ENCODE measurements around the gene BRD7.

DNA sequence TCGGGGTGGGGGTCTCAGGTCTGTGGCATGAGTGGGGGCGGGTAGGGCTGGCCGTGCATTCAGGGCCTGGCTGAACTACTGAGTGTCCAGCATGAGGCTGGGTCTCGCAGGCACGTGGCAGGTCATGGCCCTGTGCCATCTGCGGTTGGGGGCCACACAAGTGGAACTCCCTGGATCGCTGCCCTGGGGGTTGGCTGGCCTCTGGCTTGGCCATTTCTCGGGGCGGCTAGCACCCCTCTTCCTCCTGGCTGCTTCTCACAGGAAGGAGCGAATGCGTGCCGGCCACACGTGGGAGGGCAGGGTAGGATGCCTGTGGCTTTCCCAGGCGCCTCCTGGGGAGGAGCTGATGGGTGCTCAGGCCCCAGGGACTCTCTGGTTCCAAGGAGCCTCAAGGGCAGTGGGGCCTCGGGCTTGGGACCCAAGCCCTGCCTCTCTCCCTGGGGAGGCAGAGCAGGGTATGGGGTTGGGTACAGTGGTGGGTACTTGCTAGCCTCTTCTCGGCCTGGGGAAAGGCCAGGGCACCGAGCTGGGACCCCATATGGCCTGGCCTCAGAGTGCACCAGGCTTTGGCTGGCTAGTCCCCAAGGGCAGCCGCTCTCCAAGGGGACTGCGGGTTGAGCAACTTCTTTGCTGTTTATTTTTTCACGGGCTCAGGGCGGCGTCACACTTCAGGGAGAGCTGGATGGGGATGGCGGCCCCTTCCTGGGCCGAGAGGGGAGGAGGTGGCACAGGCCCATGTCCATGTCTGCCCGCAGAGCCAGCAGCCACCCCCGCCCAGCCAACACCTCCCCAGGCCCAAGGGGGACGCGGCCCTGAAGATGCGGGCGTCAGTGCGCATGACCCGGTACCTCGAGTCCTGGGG, 65.0 kb downstream of the BRD7 start:
- no peak for TF ChIP-seq EZH2 (IDR thresholded peaks at IDR 0.05; ENCODE audit: borderline replicate concordance, insufficient read depth, low read depth, low read length, poor library complexity, severe bottlenecking)
- TF ChIP-seq, protein P1, sequence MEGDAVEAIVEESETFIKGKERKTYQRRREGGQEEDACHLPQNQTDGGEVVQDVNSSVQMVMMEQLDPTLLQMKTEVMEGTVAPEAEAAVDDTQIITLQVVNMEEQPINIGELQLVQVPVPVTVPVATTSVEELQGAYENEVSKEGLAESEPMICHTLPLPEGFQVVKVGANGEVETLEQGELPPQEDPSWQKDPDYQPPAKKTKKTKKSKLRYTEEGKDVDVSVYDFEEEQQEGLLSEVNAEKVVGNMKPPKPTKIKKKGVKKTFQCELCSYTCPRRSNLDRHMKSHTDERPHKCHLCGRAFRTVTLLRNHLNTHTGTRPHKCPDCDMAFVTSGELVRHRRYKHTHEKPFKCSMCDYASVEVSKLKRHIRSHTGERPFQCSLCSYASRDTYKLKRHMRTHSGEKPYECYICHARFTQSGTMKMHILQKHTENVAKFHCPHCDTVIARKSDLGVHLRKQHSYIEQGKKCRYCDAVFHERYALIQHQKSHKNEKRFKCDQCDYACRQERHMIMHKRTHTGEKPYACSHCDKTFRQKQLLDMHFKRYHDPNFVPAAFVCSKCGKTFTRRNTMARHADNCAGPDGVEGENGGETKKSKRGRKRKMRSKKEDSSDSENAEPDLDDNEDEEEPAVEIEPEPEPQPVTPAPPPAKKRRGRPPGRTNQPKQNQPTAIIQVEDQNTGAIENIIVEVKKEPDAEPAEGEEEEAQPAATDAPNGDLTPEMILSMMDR (IDR thresholded peaks at IDR 0.05): no peak
